HepG2 (cell line): ENCODE data around the gene POC1A. TPM values are rescaled to one million over a fixed set of nuclear protein-coding genes. Genes with fewer than 3 reads are reported as not detected.
A peak's percentile ranks its signal among the peaks of the same experiment; 100 is the strongest.

Experiments
- AKNA ChIP-seq: sonication (generic); formaldehyde crosslinking; IDR thresholded peaks from 2 replicates; pipeline ENCODE4 v1.4.0; 2020; ENCODE audit warnings: missing genetic modification reagents, borderline replicate concordance
- ATF6 ChIP-seq: sonication (generic); formaldehyde crosslinking; conservative IDR thresholded peaks from 2 replicates; pipeline ENCODE4 v1.4.0; 2020; ENCODE audit warnings: missing genetic modification reagents
- BATF2 ChIP-seq: sonication (generic); formaldehyde crosslinking; IDR thresholded peaks from 2 replicates; pipeline ENCODE4 v1.8.0; 2022; ENCODE audit warnings: mild to moderate bottlenecking, missing genetic modification reagents, moderate library complexity
- DZIP1 ChIP-seq: sonication (generic); formaldehyde crosslinking; IDR thresholded peaks from 2 replicates; pipeline ENCODE4 v1.5.0; 2020; ENCODE audit warnings: mild to moderate bottlenecking, missing genetic modification reagents
- EED ChIP-seq: sonication (generic); formaldehyde crosslinking; IDR thresholded peaks from 2 replicates; pipeline ENCODE4 v1.5.0; 2020; ENCODE audit warnings: mild to moderate bottlenecking, missing genetic modification reagents
- EP300 ChIP-seq, 3 experiments: sonication (generic) in 1 of 3; formaldehyde crosslinking in 1 of 3; IDR thresholded peaks; 2 replicates each; pipeline versions ENCODE4 v1.5.1 to v1.6.1; 2011 to 2020; ENCODE audit warnings: low read depth in 2 of 3, low read length in 2 of 3, borderline replicate concordance in 1 of 3, improper control_type of control experiment in 1 of 3, mild to moderate bottlenecking in 1 of 3, missing genetic modification reagents in 1 of 3, moderate library complexity in 1 of 3
- HOXA5 ChIP-seq: sonication (generic); formaldehyde crosslinking; IDR thresholded peaks from 2 replicates; pipeline ENCODE4 v1.4.0; 2020; ENCODE audit warnings: missing genetic modification reagents
- KMT2B ChIP-seq: IDR thresholded peaks from 2 replicates; pipeline ENCODE4 v1.6.1; 2016; ENCODE audit warnings: missing genetic modification reagents, missing compliant biosample characterization
- PHB2 ChIP-seq: fragments of 450-650 bp; IDR thresholded peaks from 2 replicates; pipeline ENCODE4 v1.6.1; 2018; ENCODE audit not compliant: partially characterized antibody
- YEATS4 ChIP-seq: sonication (generic); formaldehyde crosslinking; IDR thresholded peaks from 2 replicates; pipeline ENCODE4 v1.4.0; 2020; ENCODE audit warnings: missing genetic modification reagents, borderline replicate concordance
- ZFP90 ChIP-seq: sonication (generic); formaldehyde crosslinking; IDR thresholded peaks from 2 replicates; pipeline ENCODE4 v1.8.0; 2022; ENCODE audit warnings: missing genetic modification reagents, mild to moderate bottlenecking, inconsistent platforms, borderline replicate concordance
- ZGPAT ChIP-seq: IDR thresholded peaks from 2 replicates; pipeline ENCODE4 v1.6.1; 2016; ENCODE audit warnings: mild to moderate bottlenecking
- ZNF670 ChIP-seq: sonication (generic); formaldehyde crosslinking; IDR thresholded peaks from 2 replicates; pipeline ENCODE4 v1.8.0; 2022; ENCODE audit warnings: mild to moderate bottlenecking, missing genetic modification reagents, borderline replicate concordance
- ZNF761 ChIP-seq: sonication (generic); formaldehyde crosslinking; conservative IDR thresholded peaks from 2 replicates; pipeline ENCODE4 v1.4.0; 2020; ENCODE audit warnings: mild to moderate bottlenecking, missing genetic modification reagents
- ZNF777 ChIP-seq: sonication (generic); formaldehyde crosslinking; IDR thresholded peaks from 2 replicates; pipeline ENCODE4 v1.4.0; 2020; ENCODE audit warnings: missing genetic modification reagents
- ZNF883 ChIP-seq: sonication (generic); formaldehyde crosslinking; IDR thresholded peaks from 2 replicates; pipeline ENCODE4 v1.5.1; 2020; ENCODE audit warnings: mild to moderate bottlenecking, missing genetic modification reagents; ENCODE audit errors: not compliant biosample characterization
- polyA plus RNA-seq, 8 experiments: library from polyadenylated mRNA; depleted of rRNA in 3 of 8; stranded (reverse) in 7 of 8; unstranded in 1 of 8; fragments of >200 nt; fragmentation: Illumina TruSeq in 4 of 8; extraction: Trizol in 4 of 8; gene quantifications; 2 replicates each; pipeline versions ENCODE4 v1.2.1 to v1.2.3, GENCODE V29; 2011 to 2016; ENCODE audit warnings: low read depth in 4 of 8, missing spikeins in 1 of 8, mixed read lengths in 1 of 8; ENCODE audit not compliant: insufficient read depth in 1 of 8
- total RNA-seq, 5 experiments: library from RNA; depleted of rRNA; stranded (reverse); fragments of >200 nt; fragmentation: Illumina TruSeq; extraction: Trizol; gene quantifications; 2 replicates each; pipeline ENCODE4 v1.2.3, GENCODE V29; 2016; ENCODE audit warnings: low read depth in 1 of 5

Gene POC1A
- total and polyA plus RNA-seq, 2 of the 13 experiments (the other 11 are each of a cell fraction or from before 2014, with no cell fraction given): 14.6 to 20.0 TPM

GRCh38 chr3:52144034-52144795 is 10.0 kb downstream of the POC1A start (continued):
- TF ChIP-seq ZNF670 (CRISPR knock-in tag) (no peak), ZNF777 (CRISPR knock-in tag) (no peak), YEATS4 (no peak), ZNF883 (CRISPR knock-in tag) (no peak), ZFP90 (CRISPR knock-in tag) (peak; percentile 66; the same call in 1 of the 2 replicates), EED (no peak), DZIP1 (CRISPR knock-in tag) (no peak), ATF6 (CRISPR knock-in tag) (no peak), BATF2 (CRISPR knock-in tag) (no peak), AKNA (no peak), PHB2 (no peak), ZGPAT (CRISPR knock-in tag) (no peak), KMT2B (CRISPR knock-in tag) (no peak), ZNF761 (no peak), HOXA5 (CRISPR knock-in tag) (no peak), EP300 (IDR thresholded peaks at IDR 0.05; ENCODE audit: low read depth in 2 of 2, low read length in 2 of 2) (no peak), EP300 (CRISPR knock-in tag; IDR thresholded peaks at IDR 0.05; ENCODE audit: borderline replicate concordance) (no peak)
